ENCODE results near the gene CLNK. TPM values are rescaled to one million over a fixed set of nuclear protein-coding genes. Genes with fewer than 3 reads are reported as not detected.

Gene CLNK
- total RNA-seq, 2 experiments from 2014 or later, result 2.0 TPM; not detected in 1

GRCh38 chr4:10635091-10635490 is 49.5 kb downstream of the CLNK start:
- Histone ChIP-seq H3K27ac (ENCODE audit: low read depth, low read length, poor library complexity, severe bottlenecking) (no peak overlapping the region), H3K36me3 (ENCODE audit: insufficient read depth, low read length) (no peaks in the 10 kb centered on the region), H3K4me1 (ENCODE audit: insufficient read depth, low read length, poor library complexity, severe bottlenecking) (no peaks in the 10 kb centered on the region), H2AFZ (ENCODE audit: low read length) (no peak overlapping the region), H3K9me3 (ENCODE audit: low read length) (no peaks in the 10 kb centered on the region), H3K4me2 (ENCODE audit: low read length) (no peak overlapping the region), H3K79me2 (ENCODE audit: insufficient read depth, low read depth, low read length) (no peaks in the 10 kb centered on the region), H4K20me1 (ENCODE audit: insufficient read depth, low read length) (no peaks in the 10 kb centered on the region), H3K4me3 (ENCODE audit: low read depth, low read length, poor library complexity, severe bottlenecking) (no peak overlapping the region), H3K9me2 (ENCODE audit: insufficient read depth, low read length) (no peaks in the 10 kb centered on the region)
- TF ChIP-seq CTCF (conservative IDR thresholded peaks at IDR 0.05; ENCODE audit: low read length) (no peak), EZH2phosphoT487 (IDR thresholded peaks at IDR 0.05; ENCODE audit: borderline replicate concordance, low read depth, low read length) (no peak)
- intact Hi-C loops (cut with micrococcal nuclease; ENCODE audit: unreplicated experiment), result no loop called here
- no TSS peak for BruUV-seq (replicated peaks)
- POLR2A ChIA-PET, result no interaction called here
- DNase-seq (ENCODE audit: low spot score), result no peak
- CTCF ChIA-PET (ENCODE audit: unreplicated experiment), result no interaction called here

- TF ChIP-seq CTCF (conservative IDR thresholded peaks at IDR 0.05; ENCODE audit: low read length) (no peak), EZH2phosphoT487 (IDR thresholded peaks at IDR 0.05; ENCODE audit: borderline replicate concordance, low read depth, low read length) (no peak)
- Histone ChIP-seq H3K4me2 (ENCODE audit: low read length) (no peak overlapping the region), H3K36me3 (ENCODE audit: insufficient read depth, low read length) (no peaks in the 10 kb centered on the region), H3K79me2 (ENCODE audit: insufficient read depth, low read depth, low read length) (no peaks in the 10 kb centered on the region), H2AFZ (ENCODE audit: low read length) (no peak overlapping the region), H3K9me3 (ENCODE audit: low read length) (no peaks in the 10 kb centered on the region), H3K4me3 (ENCODE audit: low read depth, low read length, poor library complexity, severe bottlenecking) (no peak overlapping the region), H3K27ac (ENCODE audit: low read depth, low read length, poor library complexity, severe bottlenecking) (no peak overlapping the region), H4K20me1 (ENCODE audit: insufficient read depth, low read length) (no peaks in the 10 kb centered on the region), H3K9me2 (ENCODE audit: insufficient read depth, low read length) (no peaks in the 10 kb centered on the region), H3K4me1 (ENCODE audit: insufficient read depth, low read length, poor library complexity, severe bottlenecking) (no peaks in the 10 kb centered on the region)
- intact Hi-C loops (cut with micrococcal nuclease; ENCODE audit: unreplicated experiment), result loop anchor here (10.0 kb wide), 1 partner anchor 85 kb away; no protein-coding TSS in a partner anchor
- no peak for DNase-seq (ENCODE audit: low spot score)
- POLR2A ChIA-PET, result interaction anchor here (0.9 kb wide), 1 partner anchor 12 kb away, joined by 3 read pairs; no protein-coding TSS in a partner anchor
- CTCF ChIA-PET (ENCODE audit: unreplicated experiment), result no interaction called here
- no TSS peak for BruUV-seq (replicated peaks)
Observed at GRCh38 chr4:10629394-10629793, 55.2 kb downstream of the CLNK start.

- no peak for DNase-seq (ENCODE audit: low spot score)
- intact Hi-C loops (cut with micrococcal nuclease; ENCODE audit: unreplicated experiment), result loop anchor here (10.0 kb wide), 1 partner anchor 90 kb away; no protein-coding TSS in a partner anchor
- Histone ChIP-seq H3K4me2 (ENCODE audit: low read length) (no peak overlapping the region), H3K27ac (ENCODE audit: low read depth, low read length, poor library complexity, severe bottlenecking) (no peak overlapping the region), H3K4me3 (ENCODE audit: low read depth, low read length, poor library complexity, severe bottlenecking) (no peak overlapping the region), H3K4me1 (ENCODE audit: insufficient read depth, low read length, poor library complexity, severe bottlenecking) (no peaks in the 10 kb centered on the region), H3K36me3 (ENCODE audit: insufficient read depth, low read length) (no peaks in the 10 kb centered on the region), H4K20me1 (ENCODE audit: insufficient read depth, low read length) (no peaks in the 10 kb centered on the region), H2AFZ (ENCODE audit: low read length) (no peak overlapping the region), H3K9me2 (ENCODE audit: insufficient read depth, low read length) (no peaks in the 10 kb centered on the region), H3K79me2 (ENCODE audit: insufficient read depth, low read depth, low read length) (no peaks in the 10 kb centered on the region), H3K9me3 (ENCODE audit: low read length) (no peaks in the 10 kb centered on the region)
- ChIA-PET POLR2A (no interaction called here), CTCF (ENCODE audit: unreplicated experiment) (interaction anchor here (0.6 kb wide), 1 partner anchor 852 kb away, joined by 3 read pairs; no protein-coding TSS in a partner anchor)
- BruUV-seq (replicated peaks), result no TSS peak
- TF ChIP-seq EZH2phosphoT487 (IDR thresholded peaks at IDR 0.05; ENCODE audit: borderline replicate concordance, low read depth, low read length) (no peak), CTCF (conservative IDR thresholded peaks at IDR 0.05; ENCODE audit: low read length) (no peak)
Observed at GRCh38 chr4:10625131-10625530, 59.4 kb downstream of the CLNK start.

Data from OCI-LY7 (cell line).